Mesendoderm (in vitro differentiated cells): ENCODE measurements around the gene PMEPA1.

Experiments used
- DNase-seq: peaks from one replicate; pipeline ENCODE4 v3.0.0; 2013
- H2AK5ac ChIP-seq: 2 replicates; pipeline ENCODE4 v1.6.1; 2013; ENCODE audit warnings: low read length, inconsistent platforms
- H2BK120ac ChIP-seq: 2 replicates; pipeline ENCODE4 v1.6.1; 2013; ENCODE audit warnings: low read depth, mild to moderate bottlenecking, low read length, moderate library complexity, mixed read lengths
- H2BK15ac ChIP-seq: replicated peaks from 2 replicates; pipeline ENCODE4 v1.6.1; 2013; ENCODE audit warnings: low read depth, mild to moderate bottlenecking, moderate library complexity
- H2BK5ac ChIP-seq: 2 replicates; pipeline ENCODE4 v1.6.1; 2013; ENCODE audit warnings: low read length, inconsistent platforms
- H3K18ac ChIP-seq: 2 replicates; pipeline ENCODE4 v1.6.1; 2013; ENCODE audit warnings: mild to moderate bottlenecking, low read length, mixed read lengths
- H3K23ac ChIP-seq: one replicate; pipeline ENCODE4 v1.6.1; 2013; ENCODE audit warnings: low read length
- H3K27ac ChIP-seq: 2 replicates; pipeline ENCODE4 v1.5.1; 2013; ENCODE audit warnings: low read depth, mild to moderate bottlenecking, inconsistent platforms, low read length, moderate library complexity
- H3K27me3 ChIP-seq: 2 replicates; pipeline ENCODE4 v1.6.1; 2013; ENCODE audit warnings: low read length, control low read depth, mild to moderate bottlenecking, inconsistent platforms; ENCODE audit not compliant: insufficient read depth, poor library complexity
- H3K36me3 ChIP-seq: 2 replicates; pipeline ENCODE4 v1.6.1; 2013; ENCODE audit warnings: low read length, inconsistent platforms; ENCODE audit not compliant: control insufficient read depth, insufficient read depth
- H3K4ac ChIP-seq: one replicate; pipeline ENCODE4 v1.6.1; 2013; ENCODE audit warnings: low read depth, mild to moderate bottlenecking, low read length, moderate library complexity
- H3K4me1 ChIP-seq: 2 replicates; pipeline ENCODE4 v1.6.1; 2013; ENCODE audit warnings: low read depth, low read length, inconsistent platforms; ENCODE audit not compliant: control insufficient read depth
- H3K4me2 ChIP-seq: 2 replicates; pipeline ENCODE4 v1.6.1; 2013; ENCODE audit warnings: low read length
- H3K4me3 ChIP-seq: 2 replicates; pipeline ENCODE4 v1.5.1; 2013; ENCODE audit warnings: mild to moderate bottlenecking, low read length
- H3K56ac ChIP-seq: one replicate; pipeline ENCODE4 v1.6.1; 2013; ENCODE audit warnings: low read length
- H3K79me1 ChIP-seq: 2 replicates; pipeline ENCODE4 v1.6.1; 2013; ENCODE audit warnings: low read length, inconsistent platforms
- H3K79me2 ChIP-seq: 2 replicates; pipeline ENCODE4 v1.6.1; 2013; ENCODE audit warnings: mild to moderate bottlenecking, low read length; ENCODE audit not compliant: control insufficient read depth, insufficient read depth
- H3K9ac ChIP-seq: 2 replicates; pipeline ENCODE4 v1.6.1; 2013; ENCODE audit warnings: low read length, inconsistent platforms
- H4K5ac ChIP-seq: one replicate; pipeline ENCODE4 v1.6.1; 2013; ENCODE audit warnings: low read length
- H4K8ac ChIP-seq: one replicate; pipeline ENCODE4 v1.6.1; 2013; ENCODE audit warnings: low read depth, mild to moderate bottlenecking, control low read depth, low read length, moderate library complexity
- WGBS: extraction: QIAGEN DNeasy Blood & Tissue Kit; methylation state at CpG from one replicate; pipeline ENCODE4 v1.1.7; 2013; ENCODE audit warnings: low lambda C conversion rate, missing lambda C conversion rate; ENCODE audit not compliant: insufficient coverage; ENCODE audit errors: extremely low coverage; 5-methylcytosine and 5-hydroxymethylcytosine counted together

Gene PMEPA1

DNA sequence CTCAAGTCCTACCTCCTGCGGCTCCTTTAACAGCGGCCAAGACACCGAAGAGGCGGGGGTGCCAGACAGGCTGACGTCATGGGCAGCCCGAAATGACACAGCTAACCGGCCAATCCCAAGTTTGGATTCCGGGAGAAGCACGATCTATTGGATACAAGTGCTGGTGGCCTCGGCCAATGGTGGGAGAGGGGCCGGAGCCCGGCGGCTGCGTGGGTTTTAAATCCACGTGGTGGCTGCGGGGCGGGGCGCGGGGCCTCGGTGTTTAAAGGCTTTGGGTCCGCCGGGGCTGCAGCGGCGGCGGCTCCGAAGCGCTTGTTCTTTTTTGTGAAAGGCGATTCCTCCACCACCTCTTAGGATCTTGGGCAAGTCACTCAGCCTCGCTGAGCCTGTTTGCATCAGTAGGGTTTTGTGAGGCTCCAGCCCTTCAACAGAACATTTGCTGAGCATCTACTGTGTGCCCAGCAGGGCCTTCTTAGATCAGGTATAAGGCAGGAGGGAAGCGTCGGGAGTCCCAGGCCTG, 8.7 kb upstream of the PMEPA1 start:
- no peak overlapping the region for H3K4me3 ChIP-seq
- no peaks in the 10 kb centered on the region for H3K27me3 ChIP-seq

DNA sequence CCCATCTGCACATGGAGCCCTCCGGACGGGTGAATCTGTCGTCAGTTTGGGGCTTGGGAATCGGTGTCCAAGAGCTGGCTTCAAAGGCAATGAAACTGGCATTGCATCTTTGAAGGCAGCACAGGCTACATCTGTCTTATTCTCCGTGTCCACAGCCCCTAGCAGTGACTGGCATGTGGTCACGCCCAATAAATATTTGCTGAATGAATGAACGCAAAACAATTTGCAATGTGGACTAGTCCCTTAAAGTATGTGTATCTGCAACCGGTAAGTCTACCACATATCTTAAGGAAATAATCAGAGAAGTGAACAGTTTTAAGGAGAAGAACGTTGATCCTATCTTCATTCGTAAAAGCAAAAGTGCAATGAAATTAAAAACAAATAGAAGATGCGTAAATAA, 8.0 kb upstream of the PMEPA1 start:
- Histone ChIP-seq H3K23ac (no peak overlapping the region), H4K5ac (no peak overlapping the region), H3K27ac (no peak overlapping the region), H3K79me1 (no peaks in the 10 kb centered on the region), H2BK15ac (no peak overlapping the region), H3K9ac (no peak overlapping the region), H3K4me3 (no peak overlapping the region), H2BK5ac (peak overlapping the region; percentile 68), H3K4ac (no peak overlapping the region), H3K79me2 (no peaks in the 10 kb centered on the region), H4K8ac (no peak overlapping the region), H3K27me3 (no peaks in the 10 kb centered on the region), H3K4me1 (peaks cover 13% of the 10 kb centered on the region), H3K4me2 (no peak overlapping the region), H3K18ac (no peak overlapping the region), H3K36me3 (no peaks in the 10 kb centered on the region), H2BK120ac (peak overlapping the region; percentile 16), H2AK5ac (peak overlapping the region; percentile 92), H3K56ac (peak overlapping the region; percentile 57)
- whole genome bisulfite sequencing: no CpG with 5 or more reads among the region's 11 CpGs
- no peak for DNase-seq

More for the DNA sequence above, 8.7 kb upstream of the PMEPA1 start:
- no peaks in the 10 kb centered on the region for H3K79me1 ChIP-seq
- H4K8ac ChIP-seq: no peak overlapping the region
- H3K4me2 ChIP-seq: peak overlapping the region; percentile 67
- H2BK120ac ChIP-seq: peak overlapping the region; percentile 48
- H3K4me1 ChIP-seq: peaks cover 13% of the 10 kb centered on the region
- H4K5ac ChIP-seq: no peak overlapping the region
- H3K36me3 ChIP-seq: no peaks in the 10 kb centered on the region
- H3K23ac ChIP-seq: peak overlapping the region; percentile 53
- peak overlapping the region; percentile 9 for H2BK15ac ChIP-seq
- H3K4ac ChIP-seq: peak overlapping the region; percentile 82
- peak overlapping the region; percentile 63 for H3K9ac ChIP-seq
- H2AK5ac ChIP-seq: peak overlapping the region; percentile 29
- peak; percentile 99 for DNase-seq
- no peaks in the 10 kb centered on the region for H3K79me2 ChIP-seq
- H3K18ac ChIP-seq: peak overlapping the region; percentile 63
- peak overlapping the region; percentile 58 for H3K27ac ChIP-seq
- H3K56ac ChIP-seq: peak overlapping the region; percentile 86
- WGBS: no CpG with 5 or more reads among the region's 31 CpGs
- H2BK5ac ChIP-seq: no peak overlapping the region

- Histone ChIP-seq H4K5ac (no peak overlapping the region), H3K27ac (no peak overlapping the region), H2BK5ac (peak overlapping the region; percentile 36), H3K4me3 (no peak overlapping the region), H2AK5ac (no peak overlapping the region), H3K23ac (no peak overlapping the region), H3K36me3 (no peaks in the 10 kb centered on the region), H3K4ac (no peak overlapping the region), H3K9ac (no peak overlapping the region), H3K4me1 (peaks cover 20% of the 10 kb centered on the region), H3K27me3 (no peaks in the 10 kb centered on the region), H3K79me2 (no peaks in the 10 kb centered on the region), H3K4me2 (no peak overlapping the region), H3K18ac (no peak overlapping the region), H2BK15ac (no peak overlapping the region), H3K56ac (peak overlapping the region; percentile 54), H2BK120ac (peak overlapping the region; percentile 17), H4K8ac (no peak overlapping the region), H3K79me1 (peaks cover 3% of the 10 kb centered on the region)
- no peak for DNase-seq
- WGBS: no CpG with 5 or more reads among the region's 3 CpGs
Measured at GRCh38 chr20:57716901-57717300, 7.1 kb upstream of the PMEPA1 start.

GRCh38 chr20:57716202-57716601, 6.4 kb upstream of the PMEPA1 start:
- Histone ChIP-seq H3K4me3 (no peak overlapping the region), H4K5ac (no peak overlapping the region), H3K79me1 (peaks cover 6% of the 10 kb centered on the region), H3K4me1 (peaks cover 24% of the 10 kb centered on the region), H3K23ac (no peak overlapping the region), H3K79me2 (peaks cover 2% of the 10 kb centered on the region), H2BK15ac (peak overlapping the region; percentile 29), H3K36me3 (no peaks in the 10 kb centered on the region), H3K4ac (no peak overlapping the region), H3K27ac (no peak overlapping the region), H3K4me2 (no peak overlapping the region), H3K27me3 (no peaks in the 10 kb centered on the region), H2BK120ac (no peak overlapping the region), H2AK5ac (peak overlapping the region; percentile 84), H2BK5ac (peak overlapping the region; percentile 36), H3K18ac (no peak overlapping the region), H3K9ac (no peak overlapping the region), H4K8ac (no peak overlapping the region), H3K56ac (peak overlapping the region; percentile 54)
- DNase-seq: no peak
- WGBS: no CpG with 5 or more reads among the region's 3 CpGs

DNA sequence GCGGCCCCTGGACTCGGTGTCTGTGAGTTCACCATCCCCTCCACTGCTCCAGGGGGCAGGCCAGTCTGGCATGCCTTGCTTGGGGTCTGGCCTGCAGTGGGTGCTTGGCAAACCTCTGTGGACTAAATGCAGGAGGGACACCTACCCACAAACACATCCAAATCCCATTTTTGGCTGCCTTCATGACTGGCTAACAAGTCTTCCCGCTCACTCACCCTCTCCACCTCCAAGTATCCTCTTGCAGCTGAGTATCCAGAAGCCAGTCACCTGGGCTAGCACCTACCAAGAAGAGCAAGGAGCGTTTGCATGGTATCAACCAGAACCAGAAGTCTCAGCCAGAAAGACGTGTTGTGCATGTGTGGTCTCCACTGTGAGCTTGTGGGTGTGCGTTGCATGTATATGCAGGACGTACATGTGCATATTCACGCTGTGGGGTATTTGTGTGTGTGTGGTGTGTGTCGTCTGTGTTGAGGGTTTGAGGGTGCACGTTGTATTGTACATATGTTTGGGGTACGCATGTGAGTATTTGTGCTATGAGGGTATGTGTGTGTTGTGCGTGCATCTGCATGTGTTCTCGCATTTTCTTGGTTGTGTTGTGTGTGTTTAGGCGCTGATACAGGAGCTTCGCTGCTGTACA, 5.6 kb upstream of the PMEPA1 start:
- H3K4me2 ChIP-seq: no peak overlapping the region
- H3K4me1 ChIP-seq: peaks cover 29% of the 10 kb centered on the region
- no peak overlapping the region for H4K8ac ChIP-seq
- H2BK120ac ChIP-seq: no peak overlapping the region
- H3K36me3 ChIP-seq: no peaks in the 10 kb centered on the region
- no peak overlapping the region for H2AK5ac ChIP-seq
- no peak overlapping the region for H3K9ac ChIP-seq
- H3K27me3 ChIP-seq: no peaks in the 10 kb centered on the region
- H3K56ac ChIP-seq: no peak overlapping the region
- H3K79me1 ChIP-seq: peaks cover 6% of the 10 kb centered on the region
- no peak for DNase-seq
- H3K4ac ChIP-seq: no peak overlapping the region
- no peak overlapping the region for H3K4me3 ChIP-seq
- H3K18ac ChIP-seq: no peak overlapping the region
- H2BK15ac ChIP-seq: no peak overlapping the region
- WGBS: 100% methylated on average over 2 of the region's 15 CpGs
- no peak overlapping the region for H2BK5ac ChIP-seq
- H3K27ac ChIP-seq: no peak overlapping the region
- H3K79me2 ChIP-seq: peaks cover 5% of the 10 kb centered on the region
- H4K5ac ChIP-seq: no peak overlapping the region
- no peak overlapping the region for H3K23ac ChIP-seq
